ENCODE data around the gene DLG2.

DLG2 gene

GRCh38 chr11:83862691-83863090 lies 1764.5 kb downstream of the DLG2 start:
- no peak for DNase-seq (ENCODE audit: extremely low read depth, low read depth)
- TF ChIP-seq, protein P1, sequence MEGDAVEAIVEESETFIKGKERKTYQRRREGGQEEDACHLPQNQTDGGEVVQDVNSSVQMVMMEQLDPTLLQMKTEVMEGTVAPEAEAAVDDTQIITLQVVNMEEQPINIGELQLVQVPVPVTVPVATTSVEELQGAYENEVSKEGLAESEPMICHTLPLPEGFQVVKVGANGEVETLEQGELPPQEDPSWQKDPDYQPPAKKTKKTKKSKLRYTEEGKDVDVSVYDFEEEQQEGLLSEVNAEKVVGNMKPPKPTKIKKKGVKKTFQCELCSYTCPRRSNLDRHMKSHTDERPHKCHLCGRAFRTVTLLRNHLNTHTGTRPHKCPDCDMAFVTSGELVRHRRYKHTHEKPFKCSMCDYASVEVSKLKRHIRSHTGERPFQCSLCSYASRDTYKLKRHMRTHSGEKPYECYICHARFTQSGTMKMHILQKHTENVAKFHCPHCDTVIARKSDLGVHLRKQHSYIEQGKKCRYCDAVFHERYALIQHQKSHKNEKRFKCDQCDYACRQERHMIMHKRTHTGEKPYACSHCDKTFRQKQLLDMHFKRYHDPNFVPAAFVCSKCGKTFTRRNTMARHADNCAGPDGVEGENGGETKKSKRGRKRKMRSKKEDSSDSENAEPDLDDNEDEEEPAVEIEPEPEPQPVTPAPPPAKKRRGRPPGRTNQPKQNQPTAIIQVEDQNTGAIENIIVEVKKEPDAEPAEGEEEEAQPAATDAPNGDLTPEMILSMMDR (IDR thresholded peaks at IDR 0.05; ENCODE audit: low read depth, low read length) = no peak

DNA sequence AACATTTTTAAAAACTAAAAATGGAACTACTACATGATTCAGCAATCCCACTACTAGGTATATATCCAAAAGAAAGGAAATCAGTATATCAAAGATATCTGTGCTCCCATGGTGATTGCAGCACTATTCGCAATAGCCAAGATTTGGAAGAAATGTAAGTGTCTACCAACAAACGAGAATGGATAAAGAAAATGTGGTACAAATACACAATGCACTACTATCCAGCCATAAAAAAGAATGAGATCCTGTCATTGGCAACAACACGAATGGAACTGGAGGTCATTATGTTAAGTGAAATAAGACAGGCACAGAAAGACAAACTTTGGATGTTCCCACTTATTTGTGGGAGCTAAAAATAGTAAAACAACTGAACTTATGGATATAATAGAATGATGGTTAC lies 1765.1 kb downstream of the DLG2 start:
- TF ChIP-seq, protein P1 (IDR thresholded peaks at IDR 0.05; ENCODE audit: low read depth, low read length) = no peak
- DNase-seq (ENCODE audit: extremely low read depth, low read depth) = no peak

DNA sequence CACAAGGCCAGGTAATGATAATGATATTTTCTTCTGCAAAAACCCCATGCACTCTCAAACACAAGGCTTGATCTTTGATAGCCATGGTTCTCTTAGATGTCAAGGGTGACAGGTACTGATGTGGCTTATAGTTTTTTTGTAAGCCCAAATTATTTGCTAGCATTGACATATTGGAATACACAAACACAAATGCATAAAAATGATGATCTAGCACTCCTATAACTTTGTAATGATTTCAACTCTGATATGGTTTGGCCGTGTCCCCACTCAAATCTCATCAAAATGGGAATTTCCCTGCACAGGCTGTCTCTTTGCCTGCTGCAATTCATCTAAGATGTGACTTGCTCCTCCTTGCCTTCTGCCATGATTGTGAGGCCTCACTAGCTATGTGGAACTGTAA lies 1768.5 kb downstream of the DLG2 start:
- TF ChIP-seq, protein P1 (IDR thresholded peaks at IDR 0.05; ENCODE audit: low read depth, low read length) = no peak

GRCh38 chr11:83855237-83855636 lies 1771.9 kb downstream of the DLG2 start:
- TF ChIP-seq, protein P1 (IDR thresholded peaks at IDR 0.05; ENCODE audit: low read depth, low read length) = no peak

More for the DNA sequence above, 1768.5 kb downstream of the DLG2 start:
- DNase-seq (ENCODE audit: extremely low read depth, low read depth) = no peak

DNA sequence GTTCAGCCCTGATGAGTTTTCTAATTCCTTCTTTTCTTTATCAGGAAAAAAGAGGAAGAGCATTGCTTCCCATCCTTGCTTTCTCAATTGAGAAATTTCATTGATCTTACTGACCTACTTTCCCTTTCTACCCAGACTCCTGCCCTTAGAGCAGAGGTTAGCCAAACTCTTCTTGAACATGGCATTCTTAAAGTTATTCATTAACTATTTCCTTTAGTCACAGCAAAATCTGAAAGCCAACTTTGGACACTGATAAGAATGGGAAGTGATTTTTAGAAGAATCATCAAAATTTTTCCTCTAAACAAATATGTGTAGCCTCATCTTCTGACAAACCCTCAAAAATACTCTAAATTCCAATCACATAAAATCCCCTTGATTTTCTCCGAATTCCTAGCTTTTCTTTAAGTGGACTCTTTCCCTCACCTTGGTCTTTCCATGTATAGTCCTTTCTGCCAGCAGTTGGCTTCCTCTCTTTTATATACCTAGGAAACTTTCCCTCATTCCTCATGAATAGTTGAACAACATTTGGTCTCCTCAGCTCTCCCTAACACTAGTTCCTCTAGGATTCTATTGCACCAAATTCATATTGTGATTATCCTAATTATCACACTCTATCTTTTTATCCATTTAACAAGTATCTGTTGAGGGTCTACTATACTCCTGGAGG lies 1774.2 kb downstream of the DLG2 start:
- TF ChIP-seq, protein P1 (IDR thresholded peaks at IDR 0.05; ENCODE audit: low read depth, low read length) = no peak
- DNase-seq (ENCODE audit: extremely low read depth, low read depth) = no peak

More at GRCh38 chr11:83855237-83855636, 1771.9 kb downstream of the DLG2 start:
- no peak for DNase-seq (ENCODE audit: extremely low read depth, low read depth)

DNA sequence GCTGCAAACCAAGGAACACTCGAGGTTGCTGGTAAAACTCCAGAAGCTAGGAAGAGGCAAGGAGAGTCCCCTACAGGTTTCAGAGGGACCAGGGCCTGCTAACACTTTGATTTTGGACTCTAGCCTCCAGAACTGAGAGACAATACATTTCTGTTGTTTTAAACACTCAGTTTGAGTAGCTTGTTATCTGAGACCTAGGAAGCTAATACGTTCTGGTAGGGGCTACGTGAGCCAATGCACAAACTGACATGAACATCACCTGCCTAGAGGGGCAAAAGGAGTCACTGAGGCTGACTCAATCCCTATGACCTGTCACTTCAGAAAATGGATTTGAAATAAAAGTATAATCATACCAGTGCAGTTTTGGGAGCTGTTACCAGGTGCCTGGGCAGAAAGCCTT lies 1775.1 kb downstream of the DLG2 start:
- no peak for DNase-seq (ENCODE audit: extremely low read depth, low read depth)
- TF ChIP-seq, protein P1 (IDR thresholded peaks at IDR 0.05; ENCODE audit: low read depth, low read length) = no peak

GRCh38 chr11:83847467-83848034 lies 1779.6 kb downstream of the DLG2 start:
- DNase-seq (ENCODE audit: extremely low read depth, low read depth) = no peak
- TF ChIP-seq, protein P1 (IDR thresholded peaks at IDR 0.05; ENCODE audit: low read depth, low read length) = no peak
